HG02642 (cell line): ENCODE results near the gene METTL21A.

Source experiments
- ATAC-seq: cut with Tn5 transposase; IDR thresholded peaks from one replicate; pipeline ENCODE4 v1.9.1; 2021; ENCODE audit warnings: mild to moderate bottlenecking; ENCODE audit not compliant: unreplicated experiment, poor library complexity

The METTL21A gene

DNA sequence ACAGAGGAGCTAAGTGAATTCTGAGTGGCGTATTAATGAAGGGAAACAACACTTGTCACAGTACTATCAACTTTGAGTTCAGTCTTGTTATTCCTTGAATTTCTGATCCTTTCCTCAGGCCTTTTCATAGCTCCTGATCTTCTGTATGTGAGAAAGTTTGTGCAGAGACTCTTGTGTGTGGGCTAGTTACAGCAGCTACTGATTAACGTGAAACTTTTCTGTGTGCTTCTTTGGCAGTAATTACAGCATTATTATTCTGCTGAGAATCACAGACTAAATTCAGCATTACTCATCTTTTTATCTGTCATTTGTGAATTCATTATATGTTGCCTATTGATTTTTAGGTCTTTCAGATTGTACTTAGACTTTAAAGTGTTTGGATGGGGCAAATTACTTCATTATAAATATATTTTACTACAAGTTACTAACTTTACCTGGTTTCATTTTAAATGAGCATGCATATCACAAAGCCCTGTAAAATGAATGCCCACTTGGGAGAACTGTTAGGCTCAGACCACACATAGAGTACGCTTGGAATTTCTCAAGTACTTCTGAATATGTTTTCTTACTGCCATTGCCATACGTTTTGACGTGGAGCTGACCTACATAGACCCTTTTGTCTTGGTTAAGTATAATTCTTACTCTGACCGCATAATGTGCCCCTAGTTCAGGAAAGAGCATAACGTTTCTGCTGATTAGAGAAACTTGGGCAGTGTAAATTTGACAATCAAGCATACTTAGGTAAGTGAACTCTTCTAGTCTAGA is 59.3 kb downstream of the METTL21A start:
- ATAC-seq, result no peak
